HG03135 (cell line): ENCODE results near the gene PARP12.

Experiments
- ATAC-seq: cut with Tn5 transposase; IDR thresholded peaks from one replicate; pipeline ENCODE4 v1.9.1; 2021; ENCODE audit warnings: mild to moderate bottlenecking, moderate library complexity; ENCODE audit not compliant: unreplicated experiment

The PARP12 gene

DNA sequence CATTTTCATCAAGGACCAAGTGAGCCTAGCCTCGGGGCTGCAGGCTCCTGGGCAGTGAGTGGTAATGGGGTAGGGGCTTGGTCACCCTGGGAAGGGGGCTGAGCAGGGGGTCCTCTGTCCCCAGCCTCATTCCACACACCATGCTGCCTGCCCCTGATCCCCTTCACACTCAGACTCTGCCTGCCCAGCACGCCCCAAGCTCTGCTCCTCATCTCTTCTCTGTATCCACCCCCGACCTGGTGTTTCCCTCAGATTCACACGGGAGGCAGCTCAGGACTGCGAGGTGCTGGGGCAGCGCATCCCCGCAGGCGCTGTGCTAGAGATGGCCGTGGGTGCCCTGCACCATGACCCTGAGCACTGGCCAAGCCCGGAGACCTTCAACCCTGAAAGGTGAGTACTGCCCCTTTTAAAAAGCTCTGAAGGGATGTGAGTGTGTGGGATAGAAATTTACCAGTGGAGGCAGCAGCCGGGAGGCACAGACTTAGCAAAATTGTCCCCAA is 47.2 kb downstream of the PARP12 start:
- no peak for ATAC-seq

DNA sequence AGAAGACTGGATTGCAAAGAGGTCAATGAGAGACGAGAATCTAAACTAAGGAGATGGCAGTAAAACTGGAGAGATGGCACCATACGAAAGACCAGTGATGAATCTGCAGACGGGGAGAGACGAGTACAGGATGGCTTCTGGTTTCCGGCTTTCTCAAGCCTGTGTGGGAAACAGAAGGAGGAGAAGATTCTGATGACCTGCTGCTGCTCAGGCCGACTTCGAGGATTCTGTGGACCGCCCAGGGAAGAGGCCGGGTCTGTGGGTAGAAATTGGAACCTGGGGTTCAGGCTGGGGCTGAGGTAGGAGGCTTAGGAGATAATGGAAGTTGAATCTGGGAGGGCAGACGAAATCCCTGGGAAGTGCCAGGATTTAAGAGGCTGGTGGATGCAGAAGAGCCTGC is 48.6 kb downstream of the PARP12 start:
- ATAC-seq, result no peak

DNA sequence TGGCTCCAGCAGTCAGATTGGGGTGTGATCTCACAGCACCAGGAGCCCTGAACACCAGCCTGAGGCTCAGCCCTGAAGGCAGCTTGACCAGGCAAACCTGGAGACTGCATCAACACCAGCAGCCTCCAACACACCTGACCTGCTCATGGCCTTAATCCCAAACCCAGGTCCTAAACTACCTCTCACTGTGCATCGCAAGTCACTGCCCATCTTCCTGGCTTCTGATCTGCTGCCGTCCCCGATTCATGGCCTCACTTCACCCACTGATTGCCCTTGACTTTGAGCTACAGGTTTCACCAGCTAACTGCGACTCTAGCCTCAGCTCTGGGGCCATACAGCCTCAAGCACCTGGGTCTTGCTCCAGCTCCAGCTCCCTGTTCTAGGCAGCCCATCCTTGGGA is 49.1 kb downstream of the PARP12 start:
- no peak for ATAC-seq

DNA sequence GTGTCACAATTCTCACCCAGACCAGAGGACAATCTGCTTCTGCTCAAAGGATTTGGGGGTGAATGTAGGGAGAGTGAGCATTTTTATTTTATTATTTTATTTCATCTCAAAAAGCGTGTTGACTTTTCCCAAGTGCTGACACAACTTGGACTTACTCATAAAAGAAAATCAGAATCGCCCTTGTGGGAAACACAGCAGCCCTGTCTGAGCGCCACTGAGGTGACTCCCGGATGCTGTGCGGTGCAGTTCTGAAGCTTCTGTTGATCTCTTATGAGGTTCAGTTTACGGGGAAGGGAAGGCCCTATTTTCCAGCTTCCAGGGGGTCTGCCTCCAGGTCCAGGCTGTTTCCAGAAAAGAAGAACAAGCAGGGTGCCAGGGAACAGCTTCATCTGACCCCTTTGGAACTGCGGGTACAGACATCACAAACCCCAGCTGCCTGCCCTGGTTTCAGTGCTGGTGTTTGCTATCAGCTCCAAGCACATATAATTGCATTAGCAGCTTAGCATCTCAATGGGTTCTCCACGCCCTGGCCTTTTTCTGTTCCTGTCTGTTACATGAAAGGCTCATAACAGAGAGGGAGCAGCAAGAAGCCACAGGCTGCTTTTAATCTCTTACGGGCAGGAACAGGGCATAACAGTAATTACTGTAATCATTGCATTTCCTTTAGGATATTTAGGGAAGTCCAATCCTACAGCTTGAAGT is 52.4 kb downstream of the PARP12 start:
- ATAC-seq, result no peak

DNA sequence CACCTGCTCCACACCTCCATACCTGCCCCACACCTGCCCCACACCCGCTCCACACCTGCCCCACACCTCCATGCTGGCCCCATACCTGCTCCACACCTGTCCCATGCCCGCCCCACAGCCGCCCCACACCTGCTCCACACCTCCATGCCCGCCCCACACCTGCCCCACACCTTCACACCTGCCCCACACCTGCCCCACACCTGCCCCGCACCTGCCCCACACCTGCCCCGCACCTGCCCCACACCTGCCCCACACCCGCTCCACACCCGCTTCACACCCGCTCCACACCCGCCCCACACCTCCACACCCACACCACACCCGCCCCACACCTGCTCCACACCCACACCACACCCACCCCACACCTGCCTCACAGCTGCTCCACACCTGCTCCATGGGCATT is 53.0 kb downstream of the PARP12 start:
- no peak for ATAC-seq

DNA sequence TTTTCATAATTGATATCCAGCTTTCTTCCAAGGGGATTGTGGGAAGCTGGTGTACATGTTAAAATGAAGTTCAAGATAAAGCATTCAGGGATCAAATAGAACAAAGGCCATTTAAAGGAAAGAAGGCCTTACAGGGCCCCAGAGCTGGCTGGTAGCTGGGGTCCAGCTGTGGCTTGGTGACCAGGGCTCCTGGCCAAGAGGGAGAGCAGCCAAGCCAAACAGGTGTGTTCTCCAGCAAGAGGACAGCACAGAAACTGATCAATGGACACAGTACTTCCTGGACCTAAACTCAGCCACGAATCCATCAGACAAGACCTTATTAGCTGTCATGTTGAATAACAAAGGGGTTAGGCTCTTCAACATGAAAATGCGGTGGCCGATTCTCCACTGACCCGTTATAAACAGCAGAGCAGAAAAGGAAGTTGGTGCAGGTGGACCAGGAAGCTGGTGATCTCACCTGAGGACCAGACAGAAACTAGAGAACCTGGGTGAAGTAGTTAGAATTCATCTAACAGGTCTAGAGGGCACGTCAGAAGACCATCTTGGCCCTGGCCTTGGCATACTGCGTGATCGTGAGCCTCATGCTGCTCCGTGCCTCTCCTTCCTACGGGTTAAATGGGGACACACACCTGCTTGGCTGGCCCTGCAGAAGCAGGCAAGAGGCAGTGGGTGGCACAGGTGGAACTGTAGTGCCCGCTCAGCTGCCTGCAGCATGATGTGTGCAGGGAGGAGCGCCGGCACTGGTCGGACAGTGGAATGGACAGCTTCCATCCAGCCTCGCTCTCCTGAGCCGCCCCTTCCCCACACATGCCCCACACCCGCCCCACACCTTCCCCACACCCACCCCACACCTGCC is 53.8 kb downstream of the PARP12 start:
- ATAC-seq, result no peak

DNA sequence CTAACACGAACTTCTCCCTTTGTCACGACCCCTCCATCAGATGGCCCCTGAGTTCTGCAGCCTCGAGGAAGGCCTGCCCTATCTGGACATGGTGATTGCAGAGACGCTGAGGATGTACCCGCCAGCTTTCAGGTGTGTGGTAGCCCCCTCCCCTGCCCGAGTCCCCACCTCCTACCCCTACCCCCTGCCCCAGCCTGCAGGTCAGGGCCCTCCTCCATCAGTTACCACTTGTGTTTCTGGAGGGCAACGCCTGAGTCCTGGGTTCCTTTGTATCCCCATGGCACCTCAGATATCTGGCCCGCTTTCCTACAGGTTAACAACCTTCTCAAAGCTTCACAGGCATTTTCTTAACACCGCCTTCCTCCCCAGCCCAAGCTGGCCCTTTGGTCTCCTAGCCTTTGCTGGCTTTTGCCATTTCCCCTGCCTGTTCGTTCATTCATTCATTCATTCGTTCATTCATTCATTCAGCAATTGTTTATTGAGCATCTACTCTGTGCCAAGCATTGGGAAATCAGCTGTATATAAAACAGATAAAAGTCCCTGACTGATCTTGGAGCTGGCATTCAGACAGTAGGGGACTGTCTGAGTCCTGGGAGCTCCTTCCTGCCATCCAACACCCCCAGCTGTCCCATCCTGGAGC is 55.6 kb downstream of the PARP12 start:
- ATAC-seq, result no peak

- ATAC-seq, result no peak
These were observed 56.2 kb downstream of the PARP12 start for GRCh38 chr7:140006600-140006999.

GRCh38 chr7:140005754-140006503 is 56.8 kb downstream of the PARP12 start:
- ATAC-seq, result no peak

- ATAC-seq, result no peak
These were observed 57.4 kb downstream of the PARP12 start for GRCh38 chr7:140005341-140005740.

DNA sequence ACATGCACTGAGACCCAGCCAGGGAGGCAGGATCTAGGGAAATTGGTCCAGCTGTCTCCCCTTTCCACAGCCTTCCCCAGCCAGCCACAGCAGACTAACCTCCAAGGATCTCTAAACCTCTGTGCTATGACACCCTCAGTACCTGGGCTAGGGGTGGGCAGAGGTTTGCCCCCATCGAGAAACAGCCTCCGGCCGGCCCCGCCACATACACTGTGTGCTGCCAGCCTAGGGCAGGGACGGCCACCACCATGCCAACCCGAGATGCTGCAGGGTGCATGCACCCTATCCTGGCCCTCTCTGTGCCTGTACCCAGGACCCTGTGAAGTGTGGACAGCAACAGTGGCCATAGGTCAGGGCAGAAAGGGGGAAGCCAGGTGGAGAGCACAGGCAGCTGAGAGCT is 58.1 kb downstream of the PARP12 start:
- no peak for ATAC-seq

DNA sequence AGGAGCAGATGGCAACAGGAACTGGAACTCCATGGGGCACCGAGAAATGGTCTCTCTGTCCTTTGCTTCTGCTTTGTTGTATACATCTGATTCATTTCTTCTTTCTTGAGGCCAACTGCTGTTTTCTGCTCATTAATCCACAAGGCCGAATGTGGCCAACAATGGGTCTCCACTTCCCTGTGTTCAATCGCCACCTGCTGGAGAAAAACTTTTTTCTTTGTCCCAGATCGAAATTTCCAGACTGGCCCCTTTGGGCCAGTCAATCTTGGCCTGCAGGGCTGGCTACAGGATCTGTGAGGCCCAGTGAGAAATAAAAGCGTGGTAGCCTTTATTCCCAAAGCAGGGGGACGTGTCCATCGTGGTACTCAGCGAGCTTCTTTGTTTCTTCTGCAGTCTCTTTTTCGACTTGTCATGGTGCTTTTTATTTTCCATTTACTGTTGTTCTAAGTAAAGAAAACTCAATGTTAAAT is 58.8 kb downstream of the PARP12 start:
- no peak for ATAC-seq

DNA sequence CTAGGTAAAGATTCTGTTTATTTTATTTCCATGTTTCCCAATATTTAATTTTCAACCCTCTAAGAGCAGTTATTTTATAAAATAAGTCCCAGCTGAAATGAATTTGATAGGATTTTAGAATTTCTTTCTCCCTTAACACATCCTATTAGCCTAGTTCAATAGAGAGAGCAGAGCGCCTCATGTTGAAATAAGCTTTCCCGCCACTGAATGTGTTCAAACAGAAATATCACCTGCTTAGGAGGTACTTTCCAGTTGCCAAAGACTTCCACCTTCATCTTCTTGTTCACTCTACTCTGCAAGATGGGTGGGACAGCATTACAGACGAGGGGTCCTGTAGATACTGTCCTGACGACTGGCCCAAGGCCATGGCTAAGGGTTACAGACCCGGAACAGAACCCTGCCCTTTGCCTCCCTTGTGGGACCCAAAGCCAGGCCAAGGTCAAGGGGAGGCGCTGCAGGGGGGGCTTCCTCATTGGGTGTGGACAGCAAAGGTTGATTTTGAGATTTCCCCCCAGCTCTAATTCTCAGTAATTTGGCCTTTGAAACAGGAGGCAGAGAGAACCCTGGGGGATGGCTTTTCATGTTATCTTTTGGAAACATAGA is 62.0 kb downstream of the PARP12 start:
- no peak for ATAC-seq

DNA sequence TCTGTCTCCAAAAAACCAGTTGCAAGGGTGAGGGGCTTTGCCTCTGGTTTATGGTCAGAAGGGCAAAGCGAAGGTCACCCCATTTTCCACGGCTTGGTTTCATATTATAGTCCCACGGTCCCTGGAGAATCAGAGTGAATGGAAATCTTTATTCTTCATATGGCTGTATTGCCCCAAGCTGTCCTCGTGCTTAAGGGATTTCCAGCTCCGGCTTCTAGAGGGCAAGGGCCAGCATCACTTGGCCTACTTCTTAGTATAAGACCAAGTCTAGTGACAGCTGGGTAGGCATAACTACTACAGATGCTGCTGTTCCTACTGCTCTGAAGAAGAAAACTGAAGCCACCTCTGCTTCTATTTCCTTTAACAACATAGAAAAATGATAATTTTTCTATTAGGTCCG is 63.2 kb downstream of the PARP12 start:
- ATAC-seq, result no peak

GRCh38 chr7:139998572-139998971 is 64.2 kb downstream of the PARP12 start:
- ATAC-seq, result no peak

DNA sequence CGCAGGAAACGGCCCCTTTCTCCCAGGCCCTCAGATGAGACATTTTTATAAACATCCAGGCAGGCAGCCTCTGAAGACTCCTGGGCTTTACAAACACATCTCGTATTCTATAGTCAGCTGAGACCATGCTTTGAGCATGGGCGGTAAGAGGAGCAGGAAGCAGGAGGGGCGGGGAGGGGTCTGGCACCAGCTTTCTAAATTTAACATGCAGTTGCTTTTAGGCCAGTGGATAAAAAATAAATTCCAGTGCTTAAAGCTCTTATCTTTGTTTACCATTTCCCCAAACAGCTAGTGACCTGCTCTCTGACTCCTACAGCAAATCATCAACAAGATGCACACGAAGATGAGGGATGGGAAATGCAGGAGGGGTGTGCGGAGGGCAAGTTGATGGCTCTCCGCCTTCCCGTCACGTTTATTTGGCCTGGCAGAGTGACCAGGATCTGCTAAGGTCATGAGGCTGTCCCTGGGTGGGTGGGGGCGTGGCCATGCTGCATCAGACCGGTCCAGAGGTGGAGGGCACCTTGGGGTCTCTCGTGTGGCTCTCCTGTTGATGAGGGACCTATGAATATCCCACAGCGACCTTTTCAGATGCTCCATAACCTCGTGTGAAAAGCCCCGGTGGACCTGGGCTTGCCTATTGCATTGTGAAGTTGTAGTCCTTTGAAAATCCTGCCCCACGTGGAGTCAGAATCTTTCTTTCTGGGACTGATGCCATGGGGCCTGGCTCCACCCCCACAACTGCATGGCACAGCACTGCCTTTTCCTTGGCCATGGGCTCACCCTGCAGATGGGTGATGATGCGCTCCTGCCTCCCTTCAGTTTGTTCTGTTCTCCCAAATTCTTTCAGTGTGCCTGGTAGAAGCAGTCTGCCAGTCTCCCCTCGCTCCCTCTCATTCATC is 67.5 kb downstream of the PARP12 start:
- no peak for ATAC-seq

DNA sequence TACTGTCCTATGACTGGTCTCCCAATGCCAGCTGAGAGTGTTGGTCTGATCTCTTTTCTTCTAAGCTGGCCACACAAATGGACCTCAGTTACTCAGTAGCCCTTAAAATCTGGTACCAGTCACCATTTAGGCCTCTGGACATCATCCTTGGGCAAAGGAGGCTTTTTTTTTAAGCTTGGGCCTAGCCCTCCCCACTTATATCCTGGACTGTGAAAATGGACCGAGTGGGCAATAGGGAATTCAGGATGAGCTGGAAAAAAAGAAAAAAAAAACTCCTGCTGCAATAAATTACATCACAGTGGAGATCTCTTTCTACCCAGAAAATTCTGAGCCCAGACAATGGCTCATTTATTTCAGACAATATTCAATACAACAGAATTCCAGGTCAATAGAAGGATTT is 68.4 kb downstream of the PARP12 start:
- ATAC-seq, result no peak

- ATAC-seq, result no peak
These were observed 69.2 kb downstream of the PARP12 start for GRCh38 chr7:139993592-139993991.

DNA sequence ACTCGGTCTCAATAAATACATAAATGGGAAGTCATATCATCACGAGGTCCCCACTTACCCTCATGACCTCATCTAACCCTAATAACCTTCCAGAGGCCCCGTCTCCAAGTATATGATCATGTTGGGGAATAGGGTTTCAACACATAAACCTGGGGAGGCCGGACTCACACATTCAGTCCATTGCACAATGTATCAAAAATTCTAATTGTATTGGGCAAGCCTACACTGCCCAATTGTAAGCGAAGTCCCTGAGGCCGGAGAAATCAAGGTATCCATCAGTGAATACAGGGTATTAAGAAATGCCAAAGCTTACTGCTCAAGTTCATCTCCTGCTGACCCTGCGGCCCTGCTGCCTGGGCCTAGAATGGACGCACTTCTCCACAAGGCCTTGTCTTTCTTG is 69.6 kb downstream of the PARP12 start:
- ATAC-seq, result no peak
